Testis (tissue), 3 donors: ENCODE measurements around the gene NUB1. TPM values are rescaled to one million over a fixed set of nuclear protein-coding genes. Genes with fewer than 3 reads are reported as not detected.

Experiments used
- DNase-seq: peaks from one replicate; pipeline ENCODE4 v3.0.0-alpha.2; 2019
- H3K27ac ChIP-seq, 2 donors: fragments of 200-600 bp; sonication (generic); one replicate each; pipeline ENCODE4 v1.5.1; 2019
- H3K27me3 ChIP-seq: fragments of 200-600 bp; sonication (generic); one replicate; pipeline ENCODE4 v1.5.1; 2019
- H3K36me3 ChIP-seq: fragments of 200-600 bp; sonication (generic); one replicate; pipeline ENCODE4 v1.5.1; 2017; ENCODE audit warnings: low read depth; ENCODE audit errors: missing control alignments
- H3K4me1 ChIP-seq: fragments of 200-600 bp; sonication (generic); one replicate; pipeline ENCODE4 v1.5.1; 2019
- H3K4me3 ChIP-seq, 2 donors: fragments of 200-600 bp; sonication (generic); one replicate each; pipeline ENCODE4 v1.5.1; 2017 to 2019
- H3K9me3 ChIP-seq: fragments of 200-600 bp; sonication (generic); one replicate; pipeline ENCODE4 v1.5.1; 2017
- CTCF ChIP-seq, 3 experiments: fragments of 450-650 bp in 2 of 3; fragments of 200-600 bp in 1 of 3; sonication (generic) in 1 of 3; IDR thresholded peaks; one replicate each; pipeline ENCODE4 v1.5.1; 2016 to 2019; ENCODE audit warnings: antibody characterized with exemption in 3 of 3, mild to moderate bottlenecking in 2 of 3, moderate library complexity in 1 of 3
- POLR2A ChIP-seq: fragments of 450-650 bp; IDR thresholded peaks from one replicate; pipeline ENCODE4 v1.6.1; 2017; ENCODE audit warnings: antibody characterized with exemption, mild to moderate bottlenecking, moderate library complexity
- WGBS, 2 donors: methylation state at CpG; one replicate each; pipeline ENCODE4 v1.1.5; 2018; 5-methylcytosine and 5-hydroxymethylcytosine counted together
- intact Hi-C: fragments of 100-400 bp; cut with DNase I; formaldehyde crosslinking; loops from one replicate; pipeline ENCODE4 v1.15.1; 2023; ENCODE audit warnings: low total_unique reads
- polyA plus RNA-seq: library from polyadenylated mRNA; stranded (reverse); fragments of 350-450 nt; fragmentation: Illumina TruSeq; extraction: RNeasy Lipid Tissue Mini Kit (QIAGEN cat#74804); gene quantifications from one replicate; pipeline ENCODE4 v1.2.3, GENCODE V29; 2014; ENCODE audit warnings: low read depth, low replicate concordance; ENCODE audit not compliant: insufficient read depth
- total RNA-seq, 2 donors: library from RNA; depleted of rRNA; stranded (reverse); fragments of >200 nt; gene quantifications; one replicate each; pipeline ENCODE4 v1.2.3, GENCODE V29; 2016

Gene NUB1
- total and polyA plus RNA-seq, 3 donors from 2014 or later: 57.9 to 140 (median 59.6) TPM

DNA sequence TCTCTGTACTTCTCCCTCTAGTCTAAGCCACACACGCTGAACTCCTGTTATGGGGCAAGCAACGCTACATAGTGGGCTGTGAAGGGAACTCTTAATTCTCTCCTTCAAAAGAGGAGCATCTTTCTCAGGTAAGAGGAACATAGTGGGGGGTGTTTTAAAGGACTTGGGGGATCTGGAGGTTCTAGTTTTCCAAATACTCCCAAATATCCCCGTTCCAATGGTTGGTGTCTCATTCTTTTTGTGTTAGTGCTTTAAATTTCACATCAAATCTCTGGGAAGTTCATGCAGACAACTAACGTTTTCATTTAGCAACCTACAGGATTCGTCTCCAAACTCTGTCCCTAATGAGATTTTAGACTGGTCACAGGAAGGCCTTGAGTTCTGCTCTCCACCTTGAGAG is 80.6 kb downstream of the NUB1 start:
- Histone ChIP-seq H3K4me1 (peaks cover 13% of the 10 kb centered on the region), H3K4me3 (no peak overlapping the region), H3K36me3 (no peaks in the 10 kb centered on the region), H3K9me3 (no peaks in the 10 kb centered on the region), H3K27me3 (no peaks in the 10 kb centered on the region), H3K27ac (no peak overlapping the region)
- 67 to 89% methylated on average over 5 of the region's 5 CpGs for WGBS, 2 donors
- TF ChIP-seq CTCF (IDR thresholded peaks at IDR 0.05): no peak
- no peak for TF ChIP-seq POLR2A
- no peak for DNase-seq
- intact Hi-C loops: no loop called here

- WGBS, 2 donors: 83 to 90% methylated on average over 7 of the region's 7 CpGs
These were observed 81.6 kb downstream of the NUB1 start for GRCh38 chr7:151423226-151423625.

GRCh38 chr7:151423936-151424335 is 82.3 kb downstream of the NUB1 start:
- Histone ChIP-seq H3K4me3 (no peak overlapping the region), H3K9me3 (no peaks in the 10 kb centered on the region), H3K27ac (no peak overlapping the region), H3K36me3 (no peaks in the 10 kb centered on the region), H3K4me1 (peaks cover 27% of the 10 kb centered on the region), H3K27me3 (no peaks in the 10 kb centered on the region)
- WGBS, 2 donors: 88 to 94% methylated on average over 5 of the region's 5 CpGs
- no peak for TF ChIP-seq CTCF (IDR thresholded peaks at IDR 0.05)
- TF ChIP-seq POLR2A: no peak
- DNase-seq: no peak
- intact Hi-C loops: no loop called here

More at GRCh38 chr7:151423226-151423625, 81.6 kb downstream of the NUB1 start:
- no peaks in the 10 kb centered on the region for H3K27me3 ChIP-seq
- H3K4me3 ChIP-seq: no peak overlapping the region
- H3K9me3 ChIP-seq: no peaks in the 10 kb centered on the region
- DNase-seq: no peak
- TF ChIP-seq POLR2A (no peak), CTCF (IDR thresholded peaks at IDR 0.05) (no peak)
- intact Hi-C loops: no loop called here
- peaks cover 23% of the 10 kb centered on the region for H3K4me1 ChIP-seq
- H3K36me3 ChIP-seq: no peaks in the 10 kb centered on the region
- no peak overlapping the region for H3K27ac ChIP-seq

- no peak overlapping the region for H3K27ac ChIP-seq
- intact Hi-C loops: no loop called here
These were observed 83.2 kb downstream of the NUB1 start for GRCh38 chr7:151424799-151425198.

More at GRCh38 chr7:151424799-151425198, 83.2 kb downstream of the NUB1 start:
- Histone ChIP-seq H3K27me3 (no peaks in the 10 kb centered on the region), H3K9me3 (no peaks in the 10 kb centered on the region), H3K36me3 (no peaks in the 10 kb centered on the region), H3K4me3 (no peak overlapping the region), H3K4me1 (peaks cover 27% of the 10 kb centered on the region)
- TF ChIP-seq POLR2A: no peak
- TF ChIP-seq CTCF (IDR thresholded peaks at IDR 0.05): no peak
- 87% methylated on average over 5 of the region's 5 CpGs for WGBS, 2 donors
- DNase-seq: no peak
